Effector memory CD8-positive, alpha-beta T cell (primary cell): ENCODE results near the gene LCN12.

Experiments used
- ATAC-seq: fragments of 150-1000 bp; cut with Tn5 transposase; replicated peaks from 2 replicates; pipeline ENCODE4 v1.10.0; 2021; ENCODE audit warnings: mild to moderate bottlenecking, moderate library complexity
- DNase-seq, 3 experiments: peaks; one replicate each; pipeline ENCODE4 v3.0.0; 2021
- H3K27ac Mint-ChIP-seq, 2 donors: one replicate each; pipeline ENCODE4 v1.8.0; 2022; ENCODE audit warnings: mild to moderate bottlenecking in 2 of 2, mixed read lengths in 2 of 2, moderate library complexity in 2 of 2
- H3K27me3 Mint-ChIP-seq, 2 donors: one replicate each; pipeline ENCODE4 v1.8.0; 2022; ENCODE audit warnings: mixed read lengths in 2 of 2
- H3K36me3 Mint-ChIP-seq: one replicate; pipeline ENCODE4 v1.8.0; 2022; ENCODE audit warnings: mild to moderate bottlenecking, moderate library complexity, mixed read lengths; ENCODE audit not compliant: insufficient read depth
- H3K4me1 Mint-ChIP-seq, 2 donors: one replicate each; pipeline ENCODE4 v1.8.0; 2022; ENCODE audit warnings: low read depth in 2 of 2, mixed read lengths in 2 of 2
- H3K4me3 Mint-ChIP-seq, 2 donors: one replicate each; pipeline ENCODE4 v1.8.0; 2022; ENCODE audit warnings: mild to moderate bottlenecking in 2 of 2, mixed read lengths in 2 of 2, moderate library complexity in 2 of 2
- H3K9me3 Mint-ChIP-seq, 2 donors: one replicate each; pipeline ENCODE4 v1.8.0; 2022; ENCODE audit warnings: mixed read lengths in 2 of 2

The LCN12 gene

GRCh38 chr9:136944519-136945332 is 7.3 kb upstream of the LCN12 start, which contains the start of the genes C8G and FBXW5:
C8G (plus strand) TSS chr9:136945243; CDS start chr9:136945321, 78 bp downstream.
FBXW5 (minus strand) TSS chr9:136944738; CDS start chr9:136944083, 655 bp downstream.
- peak; percentile 84 for ATAC-seq
- Mint-ChIP-seq H3K9me3 (no peaks in the 10 kb centered on the region), H3K4me1 (peaks cover 13 to 15% of the 10 kb centered on the region in 2 donors), H3K27ac (peak within 1 kb of the TSS; percentile 88 to 96), H3K4me3 (peak within 1 kb of the TSS; percentile 78 to 84), H3K36me3 (peaks cover 45% of the 10 kb centered on the region), H3K27me3 (no peaks in the 10 kb centered on the region)
- peak; percentile 90 to 96 (median 93) for DNase-seq

GRCh38 chr9:136945333-136946227 is 6.5 kb upstream of the LCN12 start:
- H3K9me3 Mint-ChIP-seq = no peaks in the 10 kb centered on the region
- ATAC-seq (no peak), DNase-seq (no peak)
- peaks cover 40% of the 10 kb centered on the region for H3K36me3 Mint-ChIP-seq
- H3K4me3 Mint-ChIP-seq = peak overlapping the region; percentile 75 to 84
- peak overlapping the region in 1 of 2 donors; percentile 96 for H3K27ac Mint-ChIP-seq
- H3K4me1 Mint-ChIP-seq = peaks cover 18% of the 10 kb centered on the region in 2 donors
- no peaks in the 10 kb centered on the region for H3K27me3 Mint-ChIP-seq

GRCh38 chr9:136946228-136947027 is 5.6 kb upstream of the LCN12 start:
- no peaks in the 10 kb centered on the region for H3K27me3 Mint-ChIP-seq
- H3K4me3 Mint-ChIP-seq = no peak overlapping the region
- H3K27ac Mint-ChIP-seq = no peak overlapping the region
- no peak for DNase-seq
- peaks cover 32% of the 10 kb centered on the region for H3K36me3 Mint-ChIP-seq
- no peaks in the 10 kb centered on the region for H3K9me3 Mint-ChIP-seq
- peaks cover 14 to 18% of the 10 kb centered on the region in 2 donors for H3K4me1 Mint-ChIP-seq
- ATAC-seq = no peak

GRCh38 chr9:136947028-136947891 is 4.8 kb upstream of the LCN12 start:
- DNase-seq (no peak), ATAC-seq (no peak)
- H3K4me1 Mint-ChIP-seq = peaks cover 13 to 18% of the 10 kb centered on the region in 2 donors
- H3K36me3 Mint-ChIP-seq = peaks cover 24% of the 10 kb centered on the region
- no peaks in the 10 kb centered on the region for H3K9me3 Mint-ChIP-seq
- no peaks in the 10 kb centered on the region for H3K27me3 Mint-ChIP-seq
- H3K27ac Mint-ChIP-seq = peak overlapping the region in 1 of 2 donors; percentile 65
- H3K4me3 Mint-ChIP-seq = peak overlapping the region in 1 of 2 donors; percentile 85

- DNase-seq = no peak
- no peak for ATAC-seq
- Mint-ChIP-seq H3K4me1 (peaks cover 13 to 18% of the 10 kb centered on the region in 2 donors), H3K4me3 (peak overlapping the region; percentile 83 to 85), H3K27ac (peak overlapping the region; percentile 82), H3K36me3 (peaks cover 18% of the 10 kb centered on the region), H3K9me3 (no peaks in the 10 kb centered on the region), H3K27me3 (no peaks in the 10 kb centered on the region)
Observed at GRCh38 chr9:136947955-136948510, 4.0 kb upstream of the LCN12 start.

GRCh38 chr9:136949239-136949816 is 2.7 kb upstream of the LCN12 start:
- Mint-ChIP-seq H3K4me1 (peaks cover 13 to 18% of the 10 kb centered on the region in 2 donors), H3K27ac (peak overlapping the region; percentile 82), H3K36me3 (peaks cover 12% of the 10 kb centered on the region), H3K4me3 (peak overlapping the region; percentile 83 to 85), H3K9me3 (no peaks in the 10 kb centered on the region), H3K27me3 (no peaks in the 10 kb centered on the region)
- ATAC-seq (no peak), DNase-seq (no peak)

- ATAC-seq (peak; percentile 96), DNase-seq (peak; percentile 95 to 97 (median 96))
- H3K4me1 Mint-ChIP-seq = peaks cover 14 to 19% of the 10 kb centered on the region in 2 donors
- H3K36me3 Mint-ChIP-seq = peaks cover 6% of the 10 kb centered on the region
- H3K27me3 Mint-ChIP-seq = no peaks in the 10 kb centered on the region
- peak overlapping the region; percentile 82 for H3K27ac Mint-ChIP-seq
- peak overlapping the region; percentile 83 to 85 for H3K4me3 Mint-ChIP-seq
- H3K9me3 Mint-ChIP-seq = no peaks in the 10 kb centered on the region
Observed at GRCh38 chr9:136949817-136950655, 2.0 kb upstream of the LCN12 start.

GRCh38 chr9:136950656-136951276 is 1.3 kb upstream of the LCN12 start:
- Mint-ChIP-seq H3K4me1 (peaks cover 17 to 19% of the 10 kb centered on the region in 2 donors), H3K9me3 (no peaks in the 10 kb centered on the region), H3K4me3 (peak overlapping the region; percentile 83 to 85), H3K27ac (peak overlapping the region; percentile 82), H3K36me3 (peaks cover 5% of the 10 kb centered on the region), H3K27me3 (no peaks in the 10 kb centered on the region)
- no peak for ATAC-seq
- DNase-seq = no peak

- H3K27me3 Mint-ChIP-seq = no peaks in the 10 kb centered on the region
- no peak overlapping the region for H3K4me3 Mint-ChIP-seq
- H3K36me3 Mint-ChIP-seq = peaks cover 5% of the 10 kb centered on the region
- peaks cover 4 to 8% of the 10 kb centered on the region in 2 donors for H3K9me3 Mint-ChIP-seq
- H3K27ac Mint-ChIP-seq = no peak overlapping the region
- ATAC-seq = no peak
- DNase-seq = no peak
- peaks cover 20 to 24% of the 10 kb centered on the region in 2 donors for H3K4me1 Mint-ChIP-seq
Observed at GRCh38 chr9:136952321-136952850, 313 bp downstream of the LCN12 start.

GRCh38 chr9:136952876-136953770 is 1.1 kb downstream of the LCN12 start:
- no peaks in the 10 kb centered on the region for H3K27me3 Mint-ChIP-seq
- no peak overlapping the region for H3K27ac Mint-ChIP-seq
- peaks cover 4 to 8% of the 10 kb centered on the region in 2 donors for H3K9me3 Mint-ChIP-seq
- DNase-seq = no peak
- peaks cover 5% of the 10 kb centered on the region for H3K36me3 Mint-ChIP-seq
- no peak for ATAC-seq
- H3K4me1 Mint-ChIP-seq = peaks cover 26% of the 10 kb centered on the region in 2 donors
- no peak overlapping the region for H3K4me3 Mint-ChIP-seq
